Hepatocyte (in vitro differentiated cells): ENCODE results near the gene MGAT4A.

Experiments
- CTCF ChIP-seq: fragments of 200-600 bp; sonication (generic); IDR thresholded peaks from 2 replicates; pipeline ENCODE4 v1.5.1; 2016; ENCODE audit warnings: antibody characterized with exemption, mild to moderate bottlenecking; ENCODE audit not compliant: poor library complexity
- EZH2 ChIP-seq: fragments of 200-600 bp; sonication (generic); IDR thresholded peaks from 2 replicates; pipeline ENCODE4 v1.6.1; 2016; ENCODE audit warnings: antibody characterized with exemption, mild to moderate bottlenecking, borderline replicate concordance
- EZH2phosphoT487 ChIP-seq: fragments of 200-600 bp; sonication (generic); IDR thresholded peaks from one replicate; pipeline ENCODE4 v1.6.1; 2018; ENCODE audit warnings: antibody characterized with exemption, mild to moderate bottlenecking, low read depth, moderate library complexity; ENCODE audit not compliant: unreplicated experiment, severe bottlenecking

- TF ChIP-seq CTCF: no peak
- TF ChIP-seq EZH2: no peak
- TF ChIP-seq EZH2phosphoT487: no peak
Observed at GRCh38 chr2:98656800-98657199, 74.1 kb downstream of the MGAT4A start.
